K562 (cell line): ENCODE results near the gene ZNF22. TPM values are rescaled to one million over a fixed set of nuclear protein-coding genes. Genes with fewer than 3 reads are reported as not detected.

Experiments used
- ATAC-seq: fragments of 200-7000 bp; cut with Tn5 transposase; 3 replicates; pipeline ENCODE4 v1.9.1; 2020; ENCODE audit warnings: moderate library complexity
- BruUV-seq: library from RNA; stranded (reverse); fragments of 400-500 nt; replicated peaks from 2 replicates; lab custom pipeline; 2021; lab: Mats Ljungman, UMichigan
- CTCF ChIA-PET: fragments of 300-600 bp; formaldehyde crosslinking; extraction: SDS; loops from one replicate; lab custom pipeline; 2021; ENCODE audit warnings: low intra/inter-chr PET ratio; lab: Yijun Ruan, JAX
- POLR2A ChIA-PET: fragments of 300-600, 350-650 bp; sonication (Branson Sonifier 250); formaldehyde crosslinking; extraction: SDS; loops from one replicate; lab custom pipeline; 2021; ENCODE audit warnings: antibody characterized with exemption, inconsistent platforms; lab: Yijun Ruan, JAX
- DNase-seq, 4 experiments: peaks; one replicate each; pipeline versions ENCODE4 v3.0.0 to v3.0.0-alpha.2; 2011 to 2018; ENCODE audit warnings: low spot score in 3 of 4, mixed read lengths in 3 of 4; ENCODE audit errors: extremely low read depth in 1 of 4
- FAIRE-seq: peaks from 2 replicates; lab custom pipeline; 2011; peaks lifted over from hg19 to GRCh38; lab: Jason Lieb, UNC
- H2AFZ ChIP-seq: 2 replicates; pipeline ENCODE4 v1.6.0; 2011; ENCODE audit warnings: low read depth, low read length, control low read depth, inconsistent platforms
- H3K27ac ChIP-seq: fragments of 200-600 bp; 3 replicates; pipeline ENCODE4 v1.8.0; 2011; ENCODE audit warnings: low read depth, mild to moderate bottlenecking, control low read depth, inconsistent platforms, low read length, moderate library complexity, mixed read lengths; ENCODE audit errors: extremely low read depth
- H3K27me3 ChIP-seq, 2 experiments: fragments of 300-600 bp in 1 of 2; 2 replicates in 1 of 2; 3 replicates in 1 of 2; pipeline versions ENCODE4 v1.6.0 to v1.8.0; 2011; ENCODE audit warnings: inconsistent platforms in 2 of 2, low read length in 2 of 2, mild to moderate bottlenecking in 1 of 2, mixed read lengths in 1 of 2, moderate library complexity in 1 of 2; ENCODE audit not compliant: control insufficient read depth in 2 of 2, insufficient read depth in 2 of 2
- H3K36me3 ChIP-seq: fragments of 300-600 bp; 3 replicates; pipeline ENCODE4 v1.8.0; 2011; ENCODE audit warnings: mild to moderate bottlenecking, low read length, inconsistent platforms; ENCODE audit not compliant: control insufficient read depth, insufficient read depth
- H3K4me1 ChIP-seq, 2 experiments: fragments of 200-600 bp in 1 of 2; replicated peaks in 1 of 2; 2 replicates in 1 of 2; 3 replicates in 1 of 2; pipeline versions ENCODE4 v1.5.1 to v1.8.0; 2011; ENCODE audit warnings: inconsistent platforms in 2 of 2, low read length in 2 of 2, mild to moderate bottlenecking in 1 of 2, mixed read lengths in 1 of 2, moderate library complexity in 1 of 2; ENCODE audit not compliant: control insufficient read depth in 2 of 2, insufficient read depth in 2 of 2
- H3K4me2 ChIP-seq: 2 replicates; pipeline ENCODE4 v1.6.1; 2011; ENCODE audit warnings: low read length, control low read depth, inconsistent platforms, mixed read lengths; ENCODE audit not compliant: insufficient read depth
- H3K4me3 ChIP-seq: fragments of 200-600 bp; sonication (generic), shearing (Covaris generic); 2 replicates; pipeline ENCODE4 v1.5.1; 2016; ENCODE audit warnings: control low read depth, inconsistent platforms
- H3K79me2 ChIP-seq: fragments of 200-600 bp; 3 replicates; pipeline ENCODE4 v1.8.0; 2011; ENCODE audit warnings: low read length, inconsistent platforms; ENCODE audit not compliant: control insufficient read depth, insufficient read depth
- H3K9ac ChIP-seq, 2 experiments: 2 replicates each; pipeline versions ENCODE4 v1.6.0 to v1.6.1; 2011; ENCODE audit warnings: low read depth in 2 of 2, low read length in 2 of 2, control low read depth in 1 of 2, inconsistent platforms in 1 of 2, mild to moderate bottlenecking in 1 of 2, mixed read lengths in 1 of 2; ENCODE audit not compliant: insufficient read depth in 1 of 2
- H3K9me1 ChIP-seq: one replicate; pipeline ENCODE4 v1.6.0; 2011; ENCODE audit warnings: inconsistent platforms, mild to moderate bottlenecking, low read length, moderate library complexity; ENCODE audit not compliant: control insufficient read depth, insufficient read depth
- H3K9me3 ChIP-seq: replicated peaks from 2 replicates; pipeline ENCODE4 v1.5.1; 2011; ENCODE audit warnings: low read depth, low read length, inconsistent platforms; ENCODE audit not compliant: control insufficient read depth, insufficient read depth
- H4K20me1 ChIP-seq: replicated peaks from 2 replicates; pipeline ENCODE4 v1.6.1; 2011; ENCODE audit warnings: low read length, inconsistent platforms, mixed read lengths; ENCODE audit not compliant: control insufficient read depth, insufficient read depth
- ARID1B ChIP-seq: fragments of 450-650 bp; IDR thresholded peaks from 2 replicates; pipeline ENCODE4 v1.6.1; 2016; ENCODE audit warnings: antibody characterized with exemption, mild to moderate bottlenecking, inconsistent platforms
- CBFA2T3 ChIP-seq: fragments of 450-650 bp; IDR thresholded peaks from 2 replicates; pipeline ENCODE4 v1.6.1; 2017
- CEBPB ChIP-seq: fragments of 450-650 bp; IDR thresholded peaks from 2 replicates; pipeline ENCODE4 v1.6.1; 2016; ENCODE audit warnings: missing genetic modification characterization, missing compliant biosample characterization
- E2F1 ChIP-seq: sonication (generic); formaldehyde crosslinking; IDR thresholded peaks from 2 replicates; pipeline ENCODE4 v1.8.1; 2023; ENCODE audit warnings: mild to moderate bottlenecking, missing genetic modification reagents, moderate library complexity
- E4F1 ChIP-seq: fragments of 250-450 bp; sonication (Bioruptor Pico); IDR thresholded peaks from 2 replicates; pipeline ENCODE4 v1.5.0; 2021; ENCODE audit warnings: mild to moderate bottlenecking, borderline replicate concordance
- IRF9 ChIP-seq: fragments of 450-650 bp; IDR thresholded peaks from 2 replicates; pipeline ENCODE4 v1.6.1; 2016; ENCODE audit warnings: missing biosample characterization, missing genetic modification characterization
- NONO ChIP-seq, 2 experiments: fragments of 200-400 bp in 1 of 2; fragments of 450-650 bp in 1 of 2; formaldehyde crosslinking in 1 of 2; IDR thresholded peaks; 2 replicates each; pipeline ENCODE4 v1.6.1; 2017; ENCODE audit warnings: low read depth in 2 of 2, mild to moderate bottlenecking in 2 of 2, moderate library complexity in 2 of 2, low read length in 1 of 2
- RUNX1 ChIP-seq: sonication (generic); IDR thresholded peaks from 2 replicates; pipeline ENCODE4 v1.6.1; 2016; ENCODE audit warnings: antibody characterized with exemption, low read depth
- SP2 ChIP-seq: IDR thresholded peaks from 2 replicates; pipeline ENCODE4 v1.6.1; 2011; ENCODE audit warnings: mild to moderate bottlenecking, low read depth, low read length, moderate library complexity; ENCODE audit not compliant: poor library complexity, severe bottlenecking; ENCODE audit errors: extremely low read depth
- TAL1 ChIP-seq: fragments of 450-650 bp; IDR thresholded peaks from 2 replicates; pipeline ENCODE4 v1.6.1; 2016; ENCODE audit warnings: mild to moderate bottlenecking
- TEAD4 ChIP-seq, 2 experiments: sonication (generic) in 1 of 2; formaldehyde crosslinking in 1 of 2; IDR thresholded peaks; 2 replicates each; pipeline versions ENCODE4 v1.6.1 to v1.8.0; 2012 to 2022; ENCODE audit warnings: borderline replicate concordance in 1 of 2, inconsistent platforms in 1 of 2, low read length in 1 of 2, mild to moderate bottlenecking in 1 of 2, missing genetic modification reagents in 1 of 2
- XRCC5 ChIP-seq: fragments of 200-400 bp; formaldehyde crosslinking; IDR thresholded peaks from 2 replicates; pipeline ENCODE4 v1.6.1; 2017; ENCODE audit warnings: low read depth, mild to moderate bottlenecking, low read length
- ZNF316 ChIP-seq: fragments of 450-650 bp; IDR thresholded peaks from 2 replicates; pipeline ENCODE4 v1.6.1; 2016
- ZNF740 ChIP-seq, 3 experiments: fragments of 200-800 bp in 1 of 3; sonication (Bioruptor generic) in 1 of 3; sonication (generic) in 1 of 3; formaldehyde crosslinking in 1 of 3; IDR thresholded peaks; 2 replicates each; pipeline versions ENCODE4 v1.6.1 to v1.8.0; 2016 to 2022; ENCODE audit warnings: mild to moderate bottlenecking in 2 of 3, missing compliant biosample characterization in 2 of 3, missing genetic modification characterization in 2 of 3, missing genetic modification reagents in 1 of 3
- ZSCAN32 ChIP-seq: fragments of 450-650 bp; formaldehyde crosslinking; IDR thresholded peaks from 2 replicates; pipeline ENCODE4 v1.4.0; 2020; ENCODE audit warnings: mild to moderate bottlenecking, moderate library complexity
- WGBS: fragments of 100-300 bp; shearing (Covaris generic); methylation state at CpG from one replicate; pipeline ENCODE4 v1.1.6; 2016; ENCODE audit warnings: low coverage, mixed read lengths; ENCODE audit not compliant: insufficient coverage; ENCODE audit errors: missing lambda C conversion rate; 5-methylcytosine and 5-hydroxymethylcytosine counted together
- in situ Hi-C: fragments of 300-500 bp; cut with MboI; formaldehyde crosslinking; loops from 4 replicates; pipeline ENCODE4 v1.15.0; 2018; ENCODE audit warnings: inconsistent platforms, mixed read lengths
- intact Hi-C: fragments of 100-400 bp; cut with micrococcal nuclease; formaldehyde crosslinking; loops from 2 replicates; pipeline ENCODE4 v1.14.2; 2022
- polyA plus RNA-seq, 8 experiments: library from polyadenylated mRNA; depleted of rRNA in 4 of 8; stranded (reverse) in 5 of 8; unstranded in 3 of 8; fragments of >200 nt; fragmentation: Nextera tagmentation in 2 of 8; fragmentation: Illumina TruSeq in 1 of 8; extraction: Ambion mirVana in 2 of 8; extraction: Trizol in 1 of 8; gene quantifications; 2 replicates each; pipeline versions ENCODE4 v1.2.1 to v1.2.3, GENCODE V29; 2011 to 2014; ENCODE audit warnings: inconsistent platforms in 1 of 8, missing spikeins in 1 of 8
- total RNA-seq, 7 experiments: library from RNA; depleted of rRNA in 6 of 7; stranded (reverse); fragments of >200 nt in 6 of 7; fragmentation: Illumina TruSeq in 2 of 7; extraction: Trizol in 2 of 7; gene quantifications; 2 replicates each; pipeline versions ENCODE4 v1.2.1 to v1.2.3, GENCODE V29; 2011 to 2021; ENCODE audit warnings: low replicate concordance in 1 of 7

The ZNF22 gene
- total and polyA plus RNA-seq, 9 of the 15 experiments (the other 6 are each of a cell fraction or from before 2014, with no cell fraction given): 36.2 to 98.7 (median 51.2) TPM

GRCh38 chr10:45015590-45015989 is 14.9 kb downstream of the ZNF22 start:
- ATAC-seq (no peak), DNase-seq (no peak), FAIRE-seq (no peak)
- Histone ChIP-seq H3K36me3 (no peaks in the 10 kb centered on the region), H3K9me3 (no peaks in the 10 kb centered on the region), H3K27ac (no peak overlapping the region), H3K9ac (no peak overlapping the region), H4K20me1 (no peaks in the 10 kb centered on the region), H3K4me3 (no peak overlapping the region), H3K4me1 (no peaks in the 10 kb centered on the region; a peak in 2 of 5 replicates), H3K27me3 (no peaks in the 10 kb centered on the region; a peak in 1 of 5 replicates), H3K4me2 (no peak overlapping the region; the same call in 1 of the 2 replicates), H2AFZ (no peak overlapping the region), H3K9me1 (no peaks in the 10 kb centered on the region), H3K79me2 (no peaks in the 10 kb centered on the region)
- in situ Hi-C loops: no loop called here
- ChIA-PET CTCF (no interaction called here), POLR2A (interaction anchor here (1.5 kb wide), 1 partner anchor 26 kb away, joined by 3 read pairs; no protein-coding TSS in a partner anchor)
- 0% methylated on average over 2 of the region's 2 CpGs for WGBS
- TF ChIP-seq TEAD4 (IDR thresholded peaks at IDR 0.05; ENCODE audit: low read length) (peak; percentile 9; the same call in 1 of the 2 replicates), TEAD4 (CRISPR knock-in tag; IDR thresholded peaks at IDR 0.05; ENCODE audit: borderline replicate concordance) (no peak), NONO (IDR thresholded peaks at IDR 0.05; ENCODE audit: low read depth in 2 of 2, low read length in 1 of 2) (no peak), IRF9 (tag) (no peak), E2F1 (no peak), TAL1 (peak; percentile 61), ZNF740 (CRISPR knock-in tag; IDR thresholded peaks at IDR 0.05) (no peak), ZNF740 (tag; IDR thresholded peaks at IDR 0.05) (no peak), ZNF316 (no peak), ARID1B (peak; percentile 47; the same call in 1 of the 2 replicates), ZSCAN32 (CRISPR knock-in tag) (no peak), CEBPB (tag) (no peak), RUNX1 (no peak), SP2 (no peak), CBFA2T3 (peak; percentile 50; the same call in 1 of the 2 replicates), XRCC5 (no peak), E4F1 (CRISPR knock-in tag) (no peak)
- intact Hi-C loops: no loop called here
- no TSS peak for BruUV-seq
